GM15510 (cell line): Measurements from ENCODE around the gene PDE12.
A peak's percentile ranks its signal among the peaks of the same experiment; 100 is the strongest.

ENCODE experiments used
- POLR2A ChIP-seq: IDR thresholded peaks from 3 replicates; pipeline ENCODE4 v1.6.1; 2011; ENCODE audit warnings: borderline replicate concordance; ENCODE audit not compliant: insufficient read length; ENCODE audit errors: extremely low read depth

PDE12 gene

GRCh38 chr3:57555738-57556458 is at the start of gene PDE12:
Gene PDE12, plus strand, starts transcription at chr3:57556274. Its CDS starts 106 bp downstream, at chr3:57556380.
- peak; percentile 81 for TF ChIP-seq POLR2A

GRCh38 chr3:57512166-57512565 is 43.9 kb upstream of the PDE12 start:
- TF ChIP-seq POLR2A, result no peak

- no peak for TF ChIP-seq POLR2A
Observed at GRCh38 chr3:57518276-57518915, 37.7 kb upstream of the PDE12 start.

- TF ChIP-seq POLR2A, result no peak
Observed at GRCh38 chr3:57530071-57530608, 25.9 kb upstream of the PDE12 start.

GRCh38 chr3:57538465-57538864 is 17.6 kb upstream of the PDE12 start:
- no peak for TF ChIP-seq POLR2A

GRCh38 chr3:57544181-57545125 is 11.6 kb upstream of the PDE12 start, which contains the start of gene DNAH12:
Gene DNAH12, minus strand, starts transcription at chr3:57544344. Its CDS starts 1,474 bp downstream, at chr3:57542870.
- TF ChIP-seq POLR2A, result no peak

GRCh38 chr3:57545636-57546268 is 10.3 kb upstream of the PDE12 start:
- TF ChIP-seq POLR2A, result no peak

GRCh38 chr3:57546616-57547015 is 9.5 kb upstream of the PDE12 start:
- TF ChIP-seq POLR2A, result no peak

GRCh38 chr3:57555306-57555705 is 768 bp upstream of the PDE12 start:
- TF ChIP-seq POLR2A, result no peak

GRCh38 chr3:57556459-57557084 is 498 bp downstream of the PDE12 start:
- no peak for TF ChIP-seq POLR2A

- peak; percentile 50 for TF ChIP-seq POLR2A
Observed at GRCh38 chr3:57557085-57557537, 1.0 kb downstream of the PDE12 start.

GRCh38 chr3:57559526-57559925 is 3.5 kb downstream of the PDE12 start:
- no peak for TF ChIP-seq POLR2A

GRCh38 chr3:57569859-57570450 is 13.9 kb downstream of the PDE12 start:
- TF ChIP-seq POLR2A, result no peak

GRCh38 chr3:57570878-57571277 is 14.8 kb downstream of the PDE12 start:
- TF ChIP-seq POLR2A, result no peak

GRCh38 chr3:57572096-57572495 is 16.0 kb downstream of the PDE12 start:
- no peak for TF ChIP-seq POLR2A
